ENCODE measurements around the gene GRIK4.
"Not testable (repeated sequence)": the region's sequence is repeated elsewhere in the genome, so short reads cannot be mapped to it uniquely, and the experiment has no call there.

Gene GRIK4, protein sequence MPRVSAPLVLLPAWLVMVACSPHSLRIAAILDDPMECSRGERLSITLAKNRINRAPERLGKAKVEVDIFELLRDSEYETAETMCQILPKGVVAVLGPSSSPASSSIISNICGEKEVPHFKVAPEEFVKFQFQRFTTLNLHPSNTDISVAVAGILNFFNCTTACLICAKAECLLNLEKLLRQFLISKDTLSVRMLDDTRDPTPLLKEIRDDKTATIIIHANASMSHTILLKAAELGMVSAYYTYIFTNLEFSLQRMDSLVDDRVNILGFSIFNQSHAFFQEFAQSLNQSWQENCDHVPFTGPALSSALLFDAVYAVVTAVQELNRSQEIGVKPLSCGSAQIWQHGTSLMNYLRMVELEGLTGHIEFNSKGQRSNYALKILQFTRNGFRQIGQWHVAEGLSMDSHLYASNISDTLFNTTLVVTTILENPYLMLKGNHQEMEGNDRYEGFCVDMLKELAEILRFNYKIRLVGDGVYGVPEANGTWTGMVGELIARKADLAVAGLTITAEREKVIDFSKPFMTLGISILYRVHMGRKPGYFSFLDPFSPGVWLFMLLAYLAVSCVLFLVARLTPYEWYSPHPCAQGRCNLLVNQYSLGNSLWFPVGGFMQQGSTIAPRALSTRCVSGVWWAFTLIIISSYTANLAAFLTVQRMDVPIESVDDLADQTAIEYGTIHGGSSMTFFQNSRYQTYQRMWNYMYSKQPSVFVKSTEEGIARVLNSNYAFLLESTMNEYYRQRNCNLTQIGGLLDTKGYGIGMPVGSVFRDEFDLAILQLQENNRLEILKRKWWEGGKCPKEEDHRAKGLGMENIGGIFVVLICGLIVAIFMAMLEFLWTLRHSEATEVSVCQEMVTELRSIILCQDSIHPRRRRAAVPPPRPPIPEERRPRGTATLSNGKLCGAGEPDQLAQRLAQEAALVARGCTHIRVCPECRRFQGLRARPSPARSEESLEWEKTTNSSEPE

DNA sequence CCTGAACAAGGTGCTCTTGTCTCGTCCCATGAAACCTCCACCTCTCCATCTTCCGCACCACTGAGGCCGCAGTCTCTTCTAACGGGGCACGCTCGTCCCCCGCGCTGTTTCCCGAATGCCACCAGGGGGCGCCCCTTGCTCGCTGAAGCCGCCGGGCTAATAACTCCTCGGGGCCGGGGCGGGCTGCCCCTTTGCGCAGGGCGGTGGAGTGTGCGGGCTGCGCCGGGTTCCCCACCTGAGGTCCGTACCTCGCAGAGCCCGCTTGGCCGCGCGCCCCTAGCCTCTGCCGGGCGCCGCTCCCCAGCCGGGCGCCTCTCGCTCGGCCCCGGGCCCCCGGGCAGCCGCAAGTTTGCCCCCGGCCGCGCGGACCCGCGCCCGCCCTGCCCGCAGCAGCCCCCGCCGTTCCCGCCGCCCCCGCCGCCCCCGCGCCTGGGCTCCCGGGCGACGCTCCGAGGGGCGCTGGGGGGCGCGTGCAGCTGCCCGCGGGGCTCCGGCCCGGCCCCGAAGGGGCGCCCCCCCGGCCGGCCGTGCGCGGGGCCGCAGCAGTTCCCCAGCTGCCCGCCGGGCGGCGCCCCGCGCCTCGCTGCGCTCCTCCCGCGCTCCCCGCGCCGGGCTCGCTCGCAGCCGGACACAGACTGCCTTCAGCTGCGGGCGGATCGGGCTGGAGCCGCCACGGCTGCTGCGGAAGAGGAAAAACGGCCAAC is at the start of gene GRIK4:
Gene GRIK4, plus strand, starts transcription at position 633 of the 704 bp plus-strand sequence. CDS start 148,571 bp downstream, outside the sequence.
- DNase-seq (ENCODE audit: low read depth): peak; percentile 74

DNA sequence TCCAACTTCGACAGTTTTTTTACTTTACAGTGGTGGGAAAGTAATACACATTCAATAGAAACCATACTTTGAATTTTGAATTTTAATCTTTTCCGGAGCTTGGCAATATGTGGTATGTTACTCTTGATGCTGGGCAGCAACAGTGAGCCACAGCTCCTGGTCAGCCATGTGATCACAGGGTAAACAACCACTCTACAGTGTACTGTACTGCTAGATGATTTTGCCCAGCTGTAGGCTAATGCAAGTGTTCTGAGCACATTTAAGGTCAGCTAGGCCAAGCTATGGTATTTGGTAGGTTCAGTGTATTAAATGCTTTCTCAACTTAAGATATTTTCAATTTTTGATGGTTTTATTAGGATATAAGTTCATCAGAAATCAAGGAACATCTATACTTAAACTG is 48.7 kb upstream of the GRIK4 start:
- no peak for DNase-seq (ENCODE audit: low read depth)

DNA sequence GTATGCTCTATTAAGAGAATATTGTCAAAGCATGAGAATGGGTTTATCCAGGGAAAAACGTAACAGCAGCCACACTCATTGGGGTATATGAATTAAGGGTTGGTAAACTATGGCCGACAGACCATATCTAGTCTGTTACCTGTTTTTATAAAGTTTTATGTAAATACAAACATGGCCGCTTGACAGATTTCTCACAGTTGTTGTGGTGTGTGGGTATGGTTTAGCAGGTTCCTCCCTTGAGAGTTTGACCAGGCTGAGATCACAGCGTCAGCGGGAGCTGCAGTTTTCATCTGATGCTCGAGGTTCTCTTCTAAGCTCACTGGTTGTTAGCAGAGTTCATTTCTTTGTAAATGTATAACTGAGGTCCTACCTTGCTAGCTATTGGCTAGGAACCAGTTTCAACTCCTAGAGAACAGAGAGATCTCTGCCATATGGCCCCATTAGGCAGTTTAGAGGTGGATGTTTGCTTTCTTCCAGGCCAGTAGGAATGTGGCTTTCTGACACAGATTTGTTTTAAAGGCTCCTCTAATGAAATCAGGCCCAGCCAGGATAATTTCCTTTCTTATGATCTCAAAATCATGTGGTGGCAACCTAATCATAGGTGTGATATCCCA is 45.5 kb upstream of the GRIK4 start:
- no peak for DNase-seq (ENCODE audit: low read depth)

DNA sequence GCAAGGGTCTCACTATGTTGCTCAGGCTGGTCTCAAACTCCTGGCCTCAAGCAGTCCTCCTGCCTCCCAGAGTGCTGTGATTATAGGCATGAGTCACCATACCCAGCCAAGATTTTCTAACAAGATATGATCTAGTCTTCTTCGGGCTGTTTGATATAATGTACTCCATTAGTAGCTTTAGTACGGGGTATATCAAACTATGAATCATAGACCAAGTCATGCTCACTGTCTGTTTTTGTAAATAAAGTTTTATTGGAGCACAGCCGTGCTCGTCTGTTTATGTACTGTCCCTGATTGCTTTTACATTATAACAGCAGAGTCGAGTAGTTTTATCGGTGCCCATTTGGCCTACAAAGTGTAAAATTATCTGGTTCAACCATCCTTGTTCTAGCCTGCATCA is 43.9 kb upstream of the GRIK4 start:
- no peak for DNase-seq (ENCODE audit: low read depth)

DNA sequence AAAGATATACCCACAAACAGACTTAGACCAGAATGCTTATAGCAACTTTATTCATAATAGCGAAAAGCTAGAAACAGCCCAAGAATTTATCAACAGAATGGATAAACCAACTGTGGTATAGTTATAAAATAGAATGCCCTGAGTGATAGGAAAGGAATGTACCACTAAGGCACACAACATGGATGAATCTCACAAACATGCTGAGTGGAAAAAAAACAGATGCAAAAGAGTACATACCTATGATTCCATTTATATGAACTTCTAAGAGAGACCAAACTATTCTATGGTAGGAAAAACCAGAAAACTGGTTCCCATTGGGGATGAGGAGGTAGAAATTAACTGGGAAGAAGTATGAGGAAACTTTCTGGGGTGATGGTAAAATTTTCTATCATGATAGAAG is 40.4 kb upstream of the GRIK4 start:
- DNase-seq (ENCODE audit: low read depth): no peak

DNA sequence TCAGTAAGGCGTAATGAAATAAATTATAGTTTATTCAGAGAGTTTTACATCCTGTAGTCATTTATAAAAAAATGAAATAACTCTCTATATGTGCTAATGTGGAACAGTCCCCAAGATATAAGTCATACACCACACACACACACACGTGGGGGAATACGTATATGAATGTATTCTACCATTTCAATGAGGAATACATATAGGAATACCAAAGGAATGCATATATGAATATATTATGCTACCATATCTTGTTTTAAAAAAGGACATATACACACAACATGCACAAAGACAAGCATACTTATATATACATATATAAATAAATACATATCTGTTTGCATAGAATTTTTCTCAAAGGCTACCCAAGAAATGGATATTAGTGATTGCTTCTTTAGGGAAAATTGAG is 39.6 kb upstream of the GRIK4 start:
- DNase-seq (ENCODE audit: low read depth): no peak

DNA sequence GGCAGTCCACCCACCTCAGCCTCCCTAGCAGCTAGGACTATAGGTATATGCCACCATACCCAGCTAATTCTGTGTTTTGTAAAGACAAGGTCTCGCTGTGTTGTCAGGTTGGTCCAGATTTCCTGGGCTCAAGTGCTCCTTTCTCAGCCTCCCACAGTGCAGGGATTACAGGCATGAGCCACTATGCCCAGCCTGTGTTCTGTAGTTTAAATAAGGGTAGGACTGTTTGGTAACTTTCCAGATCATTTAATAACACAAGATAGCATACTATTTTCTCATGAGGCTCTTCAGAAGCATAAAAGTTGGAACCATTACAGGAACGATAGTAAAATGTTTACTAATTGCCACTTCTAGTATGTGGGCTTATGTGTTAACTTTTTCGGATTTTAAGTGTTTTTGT is 38.0 kb upstream of the GRIK4 start:
- no peak for DNase-seq (ENCODE audit: low read depth)

DNA sequence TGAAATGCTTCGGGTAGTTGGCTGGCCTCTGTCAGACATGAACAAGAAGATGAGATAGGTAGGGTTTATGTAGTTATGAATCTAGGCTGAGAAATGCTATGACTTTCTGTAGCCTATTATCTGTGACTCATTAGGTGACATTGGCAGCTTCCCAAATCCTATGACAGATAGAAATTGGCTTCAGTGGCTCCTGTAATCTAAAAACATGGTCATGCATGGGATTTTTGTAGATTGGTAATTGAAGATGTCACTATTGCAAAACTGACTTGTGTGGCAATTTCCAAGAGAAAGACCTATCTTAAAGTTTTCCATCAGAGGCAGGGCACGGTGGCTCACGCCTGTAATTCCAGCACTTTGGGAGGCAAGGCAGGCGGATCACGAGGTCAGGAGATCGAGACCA is 29.4 kb upstream of the GRIK4 start:
- DNase-seq (ENCODE audit: low read depth): no peak

DNA sequence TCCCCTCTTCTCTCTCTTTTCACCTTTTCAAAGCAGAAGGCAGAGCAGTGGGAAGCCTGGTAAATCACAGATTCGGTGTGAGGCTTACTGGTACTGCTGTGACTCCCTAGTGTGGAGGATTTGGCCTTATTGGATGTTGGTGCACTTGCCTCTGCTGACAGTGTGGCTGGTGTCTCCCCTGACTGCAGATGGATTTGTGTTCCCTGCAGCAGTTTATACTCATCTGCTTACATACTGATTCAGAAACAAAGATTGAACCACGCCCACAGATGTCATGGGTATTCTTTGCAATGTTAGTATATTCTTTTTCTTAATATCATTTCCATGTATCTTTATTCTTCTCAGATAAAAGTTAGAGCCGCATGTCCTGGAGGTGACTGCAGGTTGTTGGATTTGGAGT is 26.8 kb upstream of the GRIK4 start:
- DNase-seq (ENCODE audit: low read depth): no peak

DNA sequence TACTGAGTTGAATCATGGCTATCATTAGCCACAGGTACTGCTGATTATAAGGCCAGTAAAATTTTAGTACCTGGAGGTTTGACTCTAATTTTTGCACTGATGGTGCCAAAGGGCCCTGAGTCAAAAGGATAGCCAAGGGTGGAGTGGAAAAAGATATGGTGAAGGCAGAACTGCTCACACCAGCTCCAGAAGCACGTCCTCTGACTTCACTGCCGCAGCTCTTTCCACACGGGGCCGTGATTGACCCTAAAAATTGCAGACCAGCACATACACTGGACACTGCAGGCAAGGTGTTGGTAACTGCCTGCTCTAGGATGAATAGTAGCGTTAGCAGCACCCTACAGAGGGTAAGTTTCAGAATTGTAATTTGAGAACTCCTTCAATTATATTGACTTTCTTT is 25.4 kb upstream of the GRIK4 start:
- no peak for DNase-seq (ENCODE audit: low read depth)

DNA sequence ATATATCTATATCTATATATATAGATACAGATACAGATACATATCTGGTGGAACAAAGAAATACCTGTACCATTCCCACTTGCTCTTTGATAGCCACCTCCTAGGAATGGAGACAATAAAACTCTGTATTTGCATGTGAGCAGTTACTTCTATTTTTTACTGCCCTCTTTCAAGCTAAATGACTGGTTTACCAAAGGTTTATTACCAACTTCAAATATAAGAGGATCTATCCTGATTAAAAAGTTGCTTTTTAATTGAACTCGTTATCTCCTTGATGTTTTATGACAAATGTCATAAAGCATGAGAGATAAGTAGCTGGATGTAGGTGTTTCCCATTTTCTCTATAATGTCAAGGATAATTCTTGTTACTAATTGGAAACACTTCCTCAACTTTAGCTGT is 21.7 kb upstream of the GRIK4 start:
- no peak for DNase-seq (ENCODE audit: low read depth)

DNA sequence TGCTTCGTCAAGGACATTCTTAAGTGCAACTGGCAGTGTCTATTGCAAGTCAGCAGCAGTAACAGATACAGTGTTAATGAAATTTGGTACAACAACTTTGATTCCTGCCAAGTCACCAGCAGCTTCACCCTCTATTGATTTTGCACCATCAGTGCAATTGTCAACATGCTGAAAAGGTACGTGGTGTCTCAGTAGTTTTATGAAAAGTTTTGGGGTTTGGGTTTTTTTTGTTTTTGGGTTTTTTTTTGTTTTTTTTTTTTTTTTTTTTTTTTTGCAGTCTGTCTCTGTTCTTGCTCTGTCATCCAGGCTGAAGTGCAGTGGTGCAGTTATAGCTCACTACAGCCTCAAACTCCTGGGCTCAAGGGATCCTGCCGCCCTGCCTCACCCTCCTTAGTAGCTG is 19.1 kb upstream of the GRIK4 start:
- no peak for DNase-seq (ENCODE audit: low read depth)

DNA sequence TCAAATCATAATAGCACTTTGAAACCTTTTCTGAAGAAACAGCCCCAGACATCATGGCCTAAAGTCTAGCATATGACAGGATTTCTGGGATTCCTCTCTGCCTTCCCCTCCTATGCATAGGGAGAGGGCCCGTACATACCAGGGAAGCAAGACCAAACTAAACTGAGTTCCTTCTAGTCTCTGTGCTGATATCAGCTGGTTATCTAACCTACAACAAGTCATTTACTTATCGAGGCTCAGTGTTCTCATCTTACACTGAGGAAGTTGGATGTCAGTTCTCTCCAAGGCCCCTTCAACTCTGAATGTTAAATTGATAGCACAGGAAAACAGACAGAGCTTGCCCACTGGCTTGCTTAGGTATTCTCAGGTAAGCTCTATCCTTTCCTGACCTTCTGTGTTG is 17.0 kb upstream of the GRIK4 start:
- no peak for DNase-seq (ENCODE audit: low read depth)

DNA sequence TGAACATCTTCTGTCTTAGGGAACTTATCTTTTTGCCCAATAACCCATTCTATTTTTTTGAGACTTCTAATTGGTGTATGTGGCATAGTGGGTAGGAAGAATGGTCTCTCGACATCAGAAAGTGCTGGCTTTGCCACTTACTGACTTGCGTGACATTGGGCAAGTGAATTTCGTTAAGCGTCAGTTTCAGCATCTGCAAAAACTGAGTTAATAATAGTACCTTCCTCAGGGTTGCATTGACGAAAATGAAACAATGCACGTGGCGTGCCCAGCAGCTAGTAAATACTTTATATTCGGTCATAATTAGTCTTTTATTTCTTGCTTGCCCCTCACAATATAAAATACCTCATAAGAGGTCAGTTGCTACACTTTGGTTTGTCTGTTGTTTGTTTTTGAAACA is 12.5 kb upstream of the GRIK4 start:
- DNase-seq (ENCODE audit: low read depth): no peak

DNA sequence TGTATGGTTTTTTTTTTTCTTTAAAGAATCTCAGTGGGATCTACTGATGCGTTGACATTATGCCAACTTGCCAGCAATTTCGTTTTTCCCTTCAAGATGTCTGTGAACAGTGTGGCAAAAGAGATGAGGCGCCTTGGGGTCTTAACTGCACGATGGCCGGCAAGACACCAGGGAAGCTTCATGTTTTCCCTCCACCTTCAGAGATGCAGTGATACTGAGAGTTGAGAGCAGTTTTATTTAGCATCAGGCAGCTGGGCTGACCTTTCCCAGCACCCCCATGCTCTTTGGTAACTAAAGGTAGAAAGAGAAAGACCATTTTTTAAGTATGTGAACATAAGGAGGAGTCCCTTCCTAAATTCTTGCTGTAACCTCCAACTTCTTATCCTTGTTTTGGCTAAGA is 11.7 kb upstream of the GRIK4 start:
- DNase-seq (ENCODE audit: low read depth): no peak

DNA sequence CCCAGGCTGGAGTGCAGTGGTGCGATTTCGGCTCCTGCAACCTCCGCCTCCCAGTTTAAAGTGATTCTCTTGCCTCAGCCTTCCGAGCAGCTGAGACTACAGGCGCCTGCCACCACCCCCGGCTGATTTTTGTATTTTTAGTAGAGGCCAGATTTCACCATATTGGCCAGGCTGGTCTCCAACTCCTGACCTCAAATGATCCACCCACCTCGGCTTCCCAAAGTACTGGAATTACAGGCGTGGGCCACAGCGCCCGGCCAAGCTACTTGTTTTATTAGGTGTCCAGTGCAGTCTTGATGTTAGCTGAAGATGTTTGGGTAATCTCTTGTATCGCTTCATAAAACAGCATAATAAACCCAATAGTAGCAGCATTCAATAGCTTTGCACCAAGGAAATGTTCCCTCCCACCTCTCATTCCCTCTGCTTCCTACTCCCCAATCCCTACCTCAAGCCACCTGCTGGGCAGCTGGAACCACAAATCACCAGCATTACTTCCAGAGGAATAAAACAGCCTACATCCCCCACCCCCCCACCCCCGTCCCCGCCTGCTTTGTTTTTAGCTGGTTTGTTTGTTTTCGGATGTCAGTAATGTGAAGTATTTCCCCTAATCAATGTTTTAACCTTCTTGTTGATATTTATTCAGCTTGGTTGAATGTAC is 11.0 kb upstream of the GRIK4 start:
- DNase-seq (ENCODE audit: low read depth): no peak

DNA sequence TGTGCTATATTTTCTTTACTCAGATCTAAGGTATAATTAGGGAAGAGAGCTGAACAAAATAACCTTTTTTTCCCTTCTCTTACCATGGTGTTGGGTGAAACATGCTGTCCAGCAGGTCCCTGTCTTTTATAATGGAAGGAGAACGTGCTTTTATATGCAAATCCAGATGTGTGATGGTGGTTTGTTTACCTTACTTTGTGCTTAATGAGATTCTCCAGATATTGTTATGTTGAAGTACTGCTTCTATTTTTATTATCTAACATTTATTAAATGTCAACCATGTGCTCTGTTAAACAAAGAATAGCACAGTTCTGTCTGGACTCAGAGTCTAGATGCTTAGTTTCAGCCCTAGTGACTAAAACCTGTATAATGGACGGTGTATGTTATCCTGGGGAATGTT is 10.1 kb upstream of the GRIK4 start:
- no peak for DNase-seq (ENCODE audit: low read depth)

DNA sequence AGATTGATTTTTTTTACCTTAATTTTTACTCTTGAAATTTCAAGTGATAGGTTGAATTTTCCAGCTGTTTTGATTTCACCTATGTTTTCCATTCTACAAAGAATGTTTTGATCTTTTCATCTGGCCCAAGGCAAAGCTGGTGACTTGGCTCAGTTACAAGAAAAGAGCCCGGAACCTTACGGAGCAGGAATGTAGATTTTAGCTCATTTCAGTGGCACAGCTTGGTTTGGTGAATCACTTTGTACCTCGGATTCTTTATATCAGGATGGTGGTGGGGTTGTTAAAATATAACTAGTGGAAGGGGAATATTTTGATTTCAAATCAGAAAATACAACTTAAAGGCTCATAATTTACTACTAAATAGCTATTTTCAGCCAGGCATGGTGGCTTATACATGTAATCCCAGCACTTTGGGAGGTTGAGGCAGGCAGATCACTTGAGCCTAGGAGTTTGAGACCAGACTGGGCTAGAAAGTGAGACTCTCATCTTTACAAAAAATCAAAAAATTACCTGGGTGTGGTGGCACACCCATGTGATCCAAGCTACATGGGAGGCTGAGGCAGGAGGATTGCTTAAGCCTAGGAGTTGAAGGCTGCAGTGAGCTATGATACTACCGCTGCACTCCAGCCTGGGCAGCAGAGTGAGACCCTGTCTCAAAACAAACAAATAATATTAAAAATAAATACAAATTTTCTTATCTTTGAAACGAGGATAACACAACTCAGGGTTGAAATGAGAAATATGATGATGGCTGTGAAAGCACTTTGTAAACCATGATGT is 9.4 kb upstream of the GRIK4 start:
- no peak for DNase-seq (ENCODE audit: low read depth)

DNA sequence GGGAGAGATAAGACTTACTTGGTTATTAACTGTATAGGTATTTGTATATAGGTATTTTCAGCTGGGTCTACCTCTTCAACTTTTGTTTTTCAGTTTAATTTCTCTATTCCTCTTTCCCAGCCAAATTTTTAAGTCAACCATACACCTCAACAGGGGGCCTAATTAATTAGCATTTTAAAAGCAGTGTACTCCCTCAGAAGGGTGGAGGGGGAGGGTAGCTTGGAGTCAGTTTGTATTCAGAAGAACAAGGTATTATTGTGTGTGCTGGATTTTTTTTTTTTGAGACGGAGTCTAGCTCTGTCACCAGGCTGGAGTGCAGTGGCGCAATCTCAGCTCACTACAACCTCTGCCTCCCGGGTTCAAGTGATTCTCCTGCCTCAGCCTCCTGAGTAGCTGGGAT is 8.0 kb upstream of the GRIK4 start:
- DNase-seq (ENCODE audit: low read depth): not testable (repeated sequence)

DNA sequence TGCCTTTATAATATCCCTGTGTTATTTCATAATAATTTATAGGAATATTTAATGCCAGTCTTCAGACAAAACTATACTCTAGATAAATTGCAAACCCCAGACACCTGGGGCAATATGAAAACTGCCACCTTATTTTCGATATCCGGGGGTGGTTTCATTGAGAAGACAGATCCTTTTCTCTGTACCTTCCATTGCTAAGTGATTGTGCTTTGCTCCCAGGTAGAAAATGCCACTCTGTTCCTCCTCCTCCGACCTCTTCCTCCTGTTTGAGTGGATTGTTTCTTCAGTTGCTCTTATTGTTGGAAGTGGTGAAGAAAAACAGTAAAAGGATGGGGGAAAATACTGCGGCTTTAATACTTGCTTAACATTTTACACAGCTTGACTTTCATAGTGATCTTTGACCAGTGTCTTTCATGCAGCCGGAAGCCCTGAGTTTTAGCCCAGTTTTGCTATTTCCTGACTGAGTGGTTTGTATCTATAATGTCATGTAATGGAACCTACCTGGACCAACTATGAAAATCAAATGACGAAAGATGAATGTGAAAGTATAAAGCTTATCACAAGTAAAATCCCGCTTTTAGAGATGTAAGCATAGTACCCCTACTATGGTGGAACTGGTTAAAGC is 5.6 kb upstream of the GRIK4 start:
- DNase-seq (ENCODE audit: low read depth): no peak

All from activated T-cell treated with anti-CD3 and anti-CD28 coated beads for 48 hours (primary cell).